GM23338 (cell line): ENCODE measurements around the gene FGG. TPM values are rescaled to one million over a fixed set of nuclear protein-coding genes. Genes with fewer than 3 reads are reported as not detected.

Experiments used
- ATAC-seq: fragments of 200-7000 bp; cut with Tn5 transposase; 3 replicates; pipeline ENCODE4 v1.9.1; 2020
- DNase-seq: peaks from one replicate; pipeline ENCODE4 v3.0.0-alpha.2; 2015; ENCODE audit warnings: low spot score
- H2AFZ ChIP-seq: fragments of 200-600 bp; sonication (generic); 2 replicates; pipeline ENCODE4 v1.8.0; 2016; ENCODE audit warnings: antibody characterized with exemption, mild to moderate bottlenecking, moderate library complexity
- H3F3A ChIP-seq: fragments of 200-600 bp; sonication (generic); replicated peaks from 2 replicates; pipeline ENCODE4 v1.8.0; 2017; ENCODE audit warnings: antibody characterized with exemption, mixed run types, low read depth
- H3K27ac ChIP-seq: fragments of 200-600 bp; sonication (generic); 2 replicates; pipeline ENCODE4 v1.6.1; 2016; ENCODE audit warnings: low read depth
- H3K27me3 ChIP-seq: fragments of 200-600 bp; sonication (generic); 2 replicates; pipeline ENCODE4 v1.8.0; 2016; ENCODE audit warnings: mild to moderate bottlenecking, mixed run types, moderate library complexity; ENCODE audit not compliant: insufficient read depth
- H3K36me3 ChIP-seq: fragments of 200-600 bp; sonication (generic); 2 replicates; pipeline ENCODE4 v1.8.0; 2016; ENCODE audit warnings: mild to moderate bottlenecking; ENCODE audit not compliant: insufficient read depth
- H3K4me1 ChIP-seq: fragments of 200-600 bp; sonication (generic); 2 replicates; pipeline ENCODE4 v1.8.0; 2016; ENCODE audit warnings: mild to moderate bottlenecking, moderate library complexity; ENCODE audit not compliant: insufficient read depth
- H3K4me2 ChIP-seq: fragments of 200-600 bp; sonication (generic); 2 replicates; pipeline ENCODE4 v1.7.1; 2017; ENCODE audit warnings: mixed run types
- H3K4me3 ChIP-seq: fragments of 200-600 bp; sonication (generic); 2 replicates; pipeline ENCODE4 v1.6.1; 2016; ENCODE audit warnings: mixed run types
- H3K79me2 ChIP-seq: fragments of 200-600 bp; sonication (generic); replicated peaks from 2 replicates; pipeline ENCODE4 v1.8.0; 2017; ENCODE audit warnings: mild to moderate bottlenecking; ENCODE audit not compliant: insufficient read depth
- H3K9me2 ChIP-seq: fragments of 200-600 bp; sonication (generic); 2 replicates; pipeline ENCODE4 v1.8.0; 2017; ENCODE audit not compliant: insufficient read depth
- H4K20me1 ChIP-seq: fragments of 200-600 bp; sonication (generic); replicated peaks from 2 replicates; pipeline ENCODE4 v1.8.0; 2017; ENCODE audit warnings: mild to moderate bottlenecking; ENCODE audit not compliant: insufficient read depth
- H3K27ac Mint-ChIP-seq: 2 replicates; pipeline ENCODE4 v1.8.0; 2020; ENCODE audit warnings: inconsistent platforms, mild to moderate bottlenecking, moderate library complexity, mixed read lengths
- H3K27me3 Mint-ChIP-seq: 3 replicates; pipeline ENCODE4 v1.8.0; 2022; ENCODE audit warnings: low read depth, mild to moderate bottlenecking, moderate library complexity, mixed read lengths, inconsistent platforms; ENCODE audit not compliant: insufficient read depth, poor library complexity
- H3K36me3 Mint-ChIP-seq: 3 replicates; pipeline ENCODE4 v1.8.0; 2021; ENCODE audit warnings: low read depth, mild to moderate bottlenecking, inconsistent platforms, moderate library complexity, mixed read lengths
- H3K4me1 Mint-ChIP-seq: 3 replicates; pipeline ENCODE4 v1.8.0; 2020; ENCODE audit warnings: mild to moderate bottlenecking, inconsistent platforms, mixed read lengths
- H3K4me3 Mint-ChIP-seq: 3 replicates; pipeline ENCODE4 v1.8.0; 2021; ENCODE audit warnings: moderate library complexity, mild to moderate bottlenecking, inconsistent platforms, mixed read lengths
- H3K9me3 Mint-ChIP-seq: 3 replicates; pipeline ENCODE4 v1.8.0; 2020; ENCODE audit warnings: moderate library complexity, mild to moderate bottlenecking, inconsistent platforms, mixed read lengths
- CREB1 ChIP-seq: fragments of 250-450 bp; sonication (Bioruptor Pico); IDR thresholded peaks from 2 replicates; pipeline ENCODE4 v1.5.0; 2020; ENCODE audit warnings: low read depth, mild to moderate bottlenecking, moderate library complexity
- JUNB ChIP-seq: IDR thresholded peaks from one replicate; pipeline ENCODE4 v1.6.1; 2016; ENCODE audit warnings: antibody characterized with exemption; ENCODE audit not compliant: unreplicated experiment
- STAT1 ChIP-seq: IDR thresholded peaks from one replicate; pipeline ENCODE4 v1.6.1; 2016; ENCODE audit warnings: antibody characterized with exemption; ENCODE audit not compliant: unreplicated experiment
- ZNF114 ChIP-seq: fragments of 250-450 bp; sonication (Bioruptor Pico); IDR thresholded peaks from 2 replicates; pipeline ENCODE4 v1.5.0; 2020; ENCODE audit warnings: mild to moderate bottlenecking, moderate library complexity
- ZNF331 ChIP-seq: fragments of 250-450 bp; sonication (Bioruptor Pico); IDR thresholded peaks from 2 replicates; pipeline ENCODE4 v1.5.0; 2020; ENCODE audit warnings: low read depth, mild to moderate bottlenecking, moderate library complexity
- polyA plus RNA-seq: library from polyadenylated mRNA; unstranded; fragments of >200 nt; fragmentation: Nextera tagmentation; extraction: Ambion mirVana; gene quantifications from 2 replicates; pipeline ENCODE4 v1.2.1, GENCODE V29; 2016
- total RNA-seq: library from RNA; depleted of rRNA; stranded (reverse); fragments of >200 nt; shearing (Covaris generic); gene quantifications from 2 replicates; pipeline ENCODE4 v1.2.3, GENCODE V29; 2014
- TF ChIP-seq, protein P1 (sequence below): IDR thresholded peaks from 2 replicates; pipeline ENCODE4 v1.6.1; 2016; ENCODE audit warnings: antibody characterized with exemption
- TF ChIP-seq, protein P2 (sequence below): IDR thresholded peaks from one replicate; pipeline ENCODE4 v1.6.1; 2018; ENCODE audit warnings: antibody characterized with exemption; ENCODE audit not compliant: unreplicated experiment
- TF ChIP-seq, protein P3 (sequence below): fragments of 250-450 bp; sonication (Bioruptor Pico); IDR thresholded peaks from 2 replicates; pipeline ENCODE4 v1.5.0; 2020; ENCODE audit warnings: mild to moderate bottlenecking, moderate library complexity

The FGG gene
- total and polyA plus RNA-seq, 2 experiments from 2014 or later, result not detected

DNA sequence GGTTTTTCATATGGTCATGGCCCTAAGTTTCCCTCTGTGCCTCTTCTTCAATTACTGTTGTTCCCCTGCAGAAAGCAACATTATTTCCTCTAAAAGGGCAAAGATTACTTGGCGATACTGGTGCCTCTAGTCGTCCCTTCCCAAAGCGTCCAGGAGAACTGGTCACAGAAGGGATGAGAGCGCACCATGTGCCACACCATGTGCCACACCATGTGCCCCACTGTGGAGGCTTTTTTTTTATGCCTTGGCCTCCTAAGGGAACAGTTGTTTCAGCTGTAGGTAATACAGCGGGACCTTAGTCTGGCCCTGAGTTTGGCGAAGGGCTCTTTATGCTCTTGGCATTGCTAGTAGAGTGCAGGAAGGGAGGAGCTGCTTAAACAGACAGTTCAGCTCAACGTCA lies 11.5 kb upstream of the FGG start:
- no peaks in the 10 kb centered on the region for H3K36me3 ChIP-seq
- peaks cover 4% of the 10 kb centered on the region; the same call in 1 of the 2 replicates for H3K9me2 ChIP-seq
- peaks cover 35% of the 10 kb centered on the region for H3K27me3 ChIP-seq
- Mint-ChIP-seq H3K9me3 (no peaks in the 10 kb centered on the region; the same call in 2 of the 3 replicates), H3K36me3 (no peaks in the 10 kb centered on the region), H3K27ac (no peak overlapping the region), H3K4me1 (peaks cover 3% of the 10 kb centered on the region; the same call in 1 of the 3 replicates), H3K4me3 (no peak overlapping the region), H3K27me3 (peaks cover 7% of the 10 kb centered on the region)
- TF ChIP-seq JUNB (no peak), CREB1 (CRISPR knock-in tag) (no peak), ZNF331 (no peak), STAT1 (no peak), ZNF114 (CRISPR knock-in tag) (no peak)
- TF ChIP-seq, protein P1, sequence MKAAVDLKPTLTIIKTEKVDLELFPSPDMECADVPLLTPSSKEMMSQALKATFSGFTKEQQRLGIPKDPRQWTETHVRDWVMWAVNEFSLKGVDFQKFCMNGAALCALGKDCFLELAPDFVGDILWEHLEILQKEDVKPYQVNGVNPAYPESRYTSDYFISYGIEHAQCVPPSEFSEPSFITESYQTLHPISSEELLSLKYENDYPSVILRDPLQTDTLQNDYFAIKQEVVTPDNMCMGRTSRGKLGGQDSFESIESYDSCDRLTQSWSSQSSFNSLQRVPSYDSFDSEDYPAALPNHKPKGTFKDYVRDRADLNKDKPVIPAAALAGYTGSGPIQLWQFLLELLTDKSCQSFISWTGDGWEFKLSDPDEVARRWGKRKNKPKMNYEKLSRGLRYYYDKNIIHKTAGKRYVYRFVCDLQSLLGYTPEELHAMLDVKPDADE, result no peak
- TF ChIP-seq, protein P2, sequence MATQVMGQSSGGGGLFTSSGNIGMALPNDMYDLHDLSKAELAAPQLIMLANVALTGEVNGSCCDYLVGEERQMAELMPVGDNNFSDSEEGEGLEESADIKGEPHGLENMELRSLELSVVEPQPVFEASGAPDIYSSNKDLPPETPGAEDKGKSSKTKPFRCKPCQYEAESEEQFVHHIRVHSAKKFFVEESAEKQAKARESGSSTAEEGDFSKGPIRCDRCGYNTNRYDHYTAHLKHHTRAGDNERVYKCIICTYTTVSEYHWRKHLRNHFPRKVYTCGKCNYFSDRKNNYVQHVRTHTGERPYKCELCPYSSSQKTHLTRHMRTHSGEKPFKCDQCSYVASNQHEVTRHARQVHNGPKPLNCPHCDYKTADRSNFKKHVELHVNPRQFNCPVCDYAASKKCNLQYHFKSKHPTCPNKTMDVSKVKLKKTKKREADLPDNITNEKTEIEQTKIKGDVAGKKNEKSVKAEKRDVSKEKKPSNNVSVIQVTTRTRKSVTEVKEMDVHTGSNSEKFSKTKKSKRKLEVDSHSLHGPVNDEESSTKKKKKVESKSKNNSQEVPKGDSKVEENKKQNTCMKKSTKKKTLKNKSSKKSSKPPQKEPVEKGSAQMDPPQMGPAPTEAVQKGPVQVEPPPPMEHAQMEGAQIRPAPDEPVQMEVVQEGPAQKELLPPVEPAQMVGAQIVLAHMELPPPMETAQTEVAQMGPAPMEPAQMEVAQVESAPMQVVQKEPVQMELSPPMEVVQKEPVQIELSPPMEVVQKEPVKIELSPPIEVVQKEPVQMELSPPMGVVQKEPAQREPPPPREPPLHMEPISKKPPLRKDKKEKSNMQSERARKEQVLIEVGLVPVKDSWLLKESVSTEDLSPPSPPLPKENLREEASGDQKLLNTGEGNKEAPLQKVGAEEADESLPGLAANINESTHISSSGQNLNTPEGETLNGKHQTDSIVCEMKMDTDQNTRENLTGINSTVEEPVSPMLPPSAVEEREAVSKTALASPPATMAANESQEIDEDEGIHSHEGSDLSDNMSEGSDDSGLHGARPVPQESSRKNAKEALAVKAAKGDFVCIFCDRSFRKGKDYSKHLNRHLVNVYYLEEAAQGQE, result no peak
- TF ChIP-seq, protein P3, sequence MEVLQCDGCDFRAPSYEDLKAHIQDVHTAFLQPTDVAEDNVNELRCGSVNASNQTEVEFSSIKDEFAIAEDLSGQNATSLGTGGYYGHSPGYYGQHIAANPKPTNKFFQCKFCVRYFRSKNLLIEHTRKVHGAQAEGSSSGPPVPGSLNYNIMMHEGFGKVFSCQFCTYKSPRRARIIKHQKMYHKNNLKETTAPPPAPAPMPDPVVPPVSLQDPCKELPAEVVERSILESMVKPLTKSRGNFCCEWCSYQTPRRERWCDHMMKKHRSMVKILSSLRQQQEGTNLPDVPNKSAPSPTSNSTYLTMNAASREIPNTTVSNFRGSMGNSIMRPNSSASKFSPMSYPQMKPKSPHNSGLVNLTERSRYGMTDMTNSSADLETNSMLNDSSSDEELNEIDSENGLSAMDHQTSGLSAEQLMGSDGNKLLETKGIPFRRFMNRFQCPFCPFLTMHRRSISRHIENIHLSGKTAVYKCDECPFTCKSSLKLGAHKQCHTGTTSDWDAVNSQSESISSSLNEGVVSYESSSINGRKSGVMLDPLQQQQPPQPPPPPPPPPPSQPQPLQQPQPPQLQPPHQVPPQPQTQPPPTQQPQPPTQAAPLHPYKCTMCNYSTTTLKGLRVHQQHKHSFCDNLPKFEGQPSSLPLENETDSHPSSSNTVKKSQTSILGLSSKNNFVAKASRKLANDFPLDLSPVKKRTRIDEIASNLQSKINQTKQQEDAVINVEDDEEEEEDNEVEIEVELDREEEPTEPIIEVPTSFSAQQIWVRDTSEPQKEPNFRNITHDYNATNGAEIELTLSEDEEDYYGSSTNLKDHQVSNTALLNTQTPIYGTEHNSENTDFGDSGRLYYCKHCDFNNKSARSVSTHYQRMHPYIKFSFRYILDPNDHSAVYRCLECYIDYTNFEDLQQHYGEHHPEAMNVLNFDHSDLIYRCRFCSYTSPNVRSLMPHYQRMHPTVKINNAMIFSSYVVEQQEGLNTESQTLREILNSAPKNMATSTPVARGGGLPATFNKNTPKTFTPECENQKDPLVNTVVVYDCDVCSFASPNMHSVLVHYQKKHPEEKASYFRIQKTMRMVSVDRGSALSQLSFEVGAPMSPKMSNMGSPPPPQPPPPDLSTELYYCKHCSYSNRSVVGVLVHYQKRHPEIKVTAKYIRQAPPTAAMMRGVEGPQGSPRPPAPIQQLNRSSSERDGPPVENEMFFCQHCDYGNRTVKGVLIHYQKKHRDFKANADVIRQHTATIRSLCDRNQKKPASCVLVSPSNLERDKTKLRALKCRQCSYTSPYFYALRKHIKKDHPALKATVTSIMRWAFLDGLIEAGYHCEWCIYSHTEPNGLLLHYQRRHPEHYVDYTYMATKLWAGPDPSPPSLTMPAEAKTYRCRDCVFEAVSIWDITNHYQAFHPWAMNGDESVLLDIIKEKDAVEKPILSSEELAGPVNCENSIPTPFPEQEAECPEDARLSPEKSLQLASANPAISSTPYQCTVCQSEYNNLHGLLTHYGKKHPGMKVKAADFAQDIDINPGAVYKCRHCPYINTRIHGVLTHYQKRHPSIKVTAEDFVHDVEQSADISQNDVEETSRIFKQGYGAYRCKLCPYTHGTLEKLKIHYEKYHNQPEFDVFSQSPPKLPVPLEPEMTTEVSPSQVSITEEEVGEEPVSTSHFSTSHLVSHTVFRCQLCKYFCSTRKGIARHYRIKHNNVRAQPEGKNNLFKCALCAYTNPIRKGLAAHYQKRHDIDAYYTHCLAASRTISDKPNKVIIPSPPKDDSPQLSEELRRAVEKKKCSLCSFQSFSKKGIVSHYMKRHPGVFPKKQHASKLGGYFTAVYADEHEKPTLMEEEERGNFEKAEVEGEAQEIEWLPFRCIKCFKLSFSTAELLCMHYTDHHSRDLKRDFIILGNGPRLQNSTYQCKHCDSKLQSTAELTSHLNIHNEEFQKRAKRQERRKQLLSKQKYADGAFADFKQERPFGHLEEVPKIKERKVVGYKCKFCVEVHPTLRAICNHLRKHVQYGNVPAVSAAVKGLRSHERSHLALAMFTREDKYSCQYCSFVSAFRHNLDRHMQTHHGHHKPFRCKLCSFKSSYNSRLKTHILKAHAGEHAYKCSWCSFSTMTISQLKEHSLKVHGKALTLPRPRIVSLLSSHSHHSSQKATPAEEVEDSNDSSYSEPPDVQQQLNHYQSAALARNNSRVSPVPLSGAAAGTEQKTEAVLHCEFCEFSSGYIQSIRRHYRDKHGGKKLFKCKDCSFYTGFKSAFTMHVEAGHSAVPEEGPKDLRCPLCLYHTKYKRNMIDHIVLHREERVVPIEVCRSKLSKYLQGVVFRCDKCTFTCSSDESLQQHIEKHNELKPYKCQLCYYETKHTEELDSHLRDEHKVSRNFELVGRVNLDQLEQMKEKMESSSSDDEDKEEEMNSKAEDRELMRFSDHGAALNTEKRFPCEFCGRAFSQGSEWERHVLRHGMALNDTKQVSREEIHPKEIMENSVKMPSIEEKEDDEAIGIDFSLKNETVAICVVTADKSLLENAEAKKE (CRISPR knock-in tag), result no peak
- peaks cover 11% of the 10 kb centered on the region for H3K4me1 ChIP-seq
- no peak overlapping the region for H3K4me2 ChIP-seq
- H3K79me2 ChIP-seq, result no peaks in the 10 kb centered on the region
- H3K4me3 ChIP-seq, result no peak overlapping the region
- no peaks in the 10 kb centered on the region for H4K20me1 ChIP-seq
- H2AFZ ChIP-seq, result 0 out of 2 replicates have a peak overlapping the region, but pooled peaks have one; percentile 38
- H3F3A ChIP-seq, result no peaks in the 10 kb centered on the region
- ATAC-seq, result no peak
- no peak for DNase-seq
- no peak overlapping the region for H3K27ac ChIP-seq
